Natural killer cell treated with Interleukin-12 subunit alpha and Interleukin-12 subunit beta and Interleukin-15 and Interleukin-18, amount 100 ng/mL, for 72 hours (primary cell): ENCODE results near the gene RALGAPB. TPM values are rescaled to one million over a fixed set of nuclear protein-coding genes. Genes with fewer than 3 reads are reported as not detected.

Experiments used
- ATAC-seq, 2 donors: fragments of 150-1000 bp; cut with Tn5 transposase in 1 of 2; sonication (Bioruptor Pico), chemical (Tn5 transposase) in 1 of 2; 2 replicates each; pipeline ENCODE4 v1.10.0; 2021
- DNase-seq: peaks from one replicate; pipeline ENCODE4 v3.0.0; 2022; ENCODE audit warnings: low spot score
- H3K27ac Mint-ChIP-seq, 2 donors: 1 replicate in 1 of 2; 2 replicates in 1 of 2; pipeline ENCODE4 v1.8.0; 2022; ENCODE audit warnings: mixed read lengths in 2 of 2, mild to moderate bottlenecking in 1 of 2, moderate library complexity in 1 of 2
- H3K27me3 Mint-ChIP-seq, 2 donors: 1 replicate in 1 of 2; 2 replicates in 1 of 2; pipeline ENCODE4 v1.8.0; 2022; ENCODE audit warnings: mixed read lengths in 2 of 2
- H3K36me3 Mint-ChIP-seq: one replicate; pipeline ENCODE4 v1.8.0; 2022; ENCODE audit warnings: mixed read lengths
- H3K4me1 Mint-ChIP-seq, 2 donors: 1 replicate in 1 of 2; 2 replicates in 1 of 2; pipeline ENCODE4 v1.8.0; 2022; ENCODE audit warnings: low read depth in 2 of 2, mixed read lengths in 2 of 2, mild to moderate bottlenecking in 1 of 2
- H3K4me3 Mint-ChIP-seq: one replicate; pipeline ENCODE4 v1.8.0; 2022; ENCODE audit warnings: mixed read lengths
- H3K9me3 Mint-ChIP-seq: 2 replicates; pipeline ENCODE4 v1.8.0; 2022; ENCODE audit warnings: mixed read lengths
- total RNA-seq, 2 donors: library from RNA; stranded (reverse); gene quantifications; one replicate each; pipeline ENCODE4 v1.2.3, GENCODE V29; 2022

RALGAPB gene
- total RNA-seq, 2 donors from 2014 or later = 37.7 to 41.4 TPM

- no peak overlapping the region for H3K4me3 Mint-ChIP-seq
- no peak overlapping the region for H3K27ac Mint-ChIP-seq
- H3K9me3 Mint-ChIP-seq = no peaks in the 10 kb centered on the region
- peaks cover 0 to 4% of the 10 kb centered on the region in 2 donors for H3K4me1 Mint-ChIP-seq
- H3K36me3 Mint-ChIP-seq = peaks cover 15% of the 10 kb centered on the region
- ATAC-seq (no peak), DNase-seq (no peak)
- no peaks in the 10 kb centered on the region for H3K27me3 Mint-ChIP-seq
These were observed 78.5 kb downstream of the RALGAPB start for GRCh38 chr20:38551056-38551626.

DNA sequence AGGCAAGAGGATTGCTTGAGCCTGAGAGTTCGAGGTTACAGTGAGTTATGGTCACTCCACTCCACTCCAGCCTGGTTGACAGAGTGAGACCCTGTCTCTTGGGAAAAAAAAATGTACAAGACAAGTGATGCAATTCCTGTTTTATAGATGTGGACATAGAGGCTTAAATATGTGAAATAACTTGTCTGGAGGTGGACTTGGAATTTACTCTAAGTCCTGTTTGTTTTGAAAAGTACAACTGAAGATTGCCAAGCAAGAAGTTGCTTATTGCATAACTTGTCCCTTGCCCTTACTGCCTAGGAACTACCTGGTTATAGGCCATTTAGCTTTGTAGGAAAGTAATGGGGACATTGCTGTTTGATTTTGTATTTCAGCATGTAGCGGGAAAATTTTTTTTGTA, 82.3 kb downstream of the RALGAPB start:
- H3K27me3 Mint-ChIP-seq = no peaks in the 10 kb centered on the region
- ATAC-seq = no peak
- DNase-seq = no peak
- peaks cover 28% of the 10 kb centered on the region for H3K36me3 Mint-ChIP-seq
- no peak overlapping the region for H3K4me3 Mint-ChIP-seq
- peaks cover 0 to 2% of the 10 kb centered on the region in 2 donors for H3K4me1 Mint-ChIP-seq
- H3K9me3 Mint-ChIP-seq = no peaks in the 10 kb centered on the region
- H3K27ac Mint-ChIP-seq = no peak overlapping the region

DNA sequence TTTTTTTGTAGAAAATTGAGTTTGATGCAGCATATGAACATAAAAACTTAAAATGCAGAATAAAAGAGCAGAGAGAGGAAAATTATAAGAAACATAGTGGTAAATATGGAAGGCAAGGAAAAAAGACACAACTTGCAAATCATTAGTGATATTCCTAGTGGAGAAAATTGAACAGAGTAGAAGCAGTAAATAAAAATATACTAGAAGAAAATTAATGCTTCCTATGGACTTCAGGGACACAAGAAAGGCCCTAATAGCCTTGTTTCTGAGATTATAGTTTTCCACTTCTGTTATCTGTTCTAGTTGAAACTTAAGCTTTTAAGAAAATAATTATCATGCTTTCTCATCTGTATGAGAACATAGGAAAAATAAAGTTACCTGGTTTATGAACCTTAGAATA, 82.8 kb downstream of the RALGAPB start:
- H3K4me1 Mint-ChIP-seq = peaks cover 0 to 2% of the 10 kb centered on the region in 2 donors
- H3K9me3 Mint-ChIP-seq = no peaks in the 10 kb centered on the region
- DNase-seq (no peak), ATAC-seq (no peak)
- peaks cover 31% of the 10 kb centered on the region for H3K36me3 Mint-ChIP-seq
- no peak overlapping the region for H3K4me3 Mint-ChIP-seq
- H3K27ac Mint-ChIP-seq = no peak overlapping the region
- H3K27me3 Mint-ChIP-seq = no peaks in the 10 kb centered on the region

DNA sequence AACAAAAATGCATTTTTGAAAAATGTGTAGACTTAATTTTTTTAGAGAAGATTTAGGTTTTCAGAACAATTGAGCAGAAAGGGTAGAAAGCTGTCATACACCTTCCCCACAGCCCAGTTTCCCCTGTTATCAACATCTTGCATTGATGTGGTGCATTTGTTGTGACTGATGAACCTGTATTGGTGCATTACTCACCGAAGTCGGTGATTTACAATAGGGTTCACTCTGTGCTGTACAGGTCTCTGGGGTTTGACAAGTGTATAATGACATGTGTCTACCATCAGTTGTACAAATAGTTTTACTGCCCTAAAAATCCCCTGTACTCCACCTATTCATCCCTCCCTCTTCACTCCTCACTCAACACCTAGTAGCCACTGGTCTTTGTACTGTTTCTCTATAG, 84.5 kb downstream of the RALGAPB start:
- Mint-ChIP-seq H3K9me3 (no peaks in the 10 kb centered on the region), H3K36me3 (peaks cover 31% of the 10 kb centered on the region), H3K27me3 (no peaks in the 10 kb centered on the region), H3K27ac (no peak overlapping the region), H3K4me3 (no peak overlapping the region), H3K4me1 (peaks cover 0 to 2% of the 10 kb centered on the region in 2 donors)
- ATAC-seq (no peak), DNase-seq (no peak)

GRCh38 chr20:38558596-38559360, 86.1 kb downstream of the RALGAPB start:
- ATAC-seq = no peak
- H3K4me1 Mint-ChIP-seq = peaks cover 0 to 2% of the 10 kb centered on the region in 2 donors
- no peak overlapping the region for H3K27ac Mint-ChIP-seq
- no peaks in the 10 kb centered on the region for H3K9me3 Mint-ChIP-seq
- H3K36me3 Mint-ChIP-seq = peaks cover 31% of the 10 kb centered on the region
- H3K27me3 Mint-ChIP-seq = no peaks in the 10 kb centered on the region
- DNase-seq = no peak
- no peak overlapping the region for H3K4me3 Mint-ChIP-seq

- H3K27ac Mint-ChIP-seq = peak overlapping the region in 1 of 2 donors; percentile 9
- H3K4me1 Mint-ChIP-seq = peaks cover 0 to 2% of the 10 kb centered on the region in 2 donors
- no peak overlapping the region for H3K4me3 Mint-ChIP-seq
- ATAC-seq = no peak
- no peaks in the 10 kb centered on the region for H3K9me3 Mint-ChIP-seq
- no peak for DNase-seq
- no peaks in the 10 kb centered on the region for H3K27me3 Mint-ChIP-seq
- H3K36me3 Mint-ChIP-seq = peaks cover 31% of the 10 kb centered on the region
These were observed 87.1 kb downstream of the RALGAPB start for GRCh38 chr20:38559764-38560163.

GRCh38 chr20:38563802-38564431, 91.3 kb downstream of the RALGAPB start:
- no peak for ATAC-seq
- Mint-ChIP-seq H3K9me3 (no peaks in the 10 kb centered on the region), H3K4me1 (no peaks in the 10 kb centered on the region), H3K36me3 (peaks cover 14% of the 10 kb centered on the region), H3K4me3 (no peak overlapping the region), H3K27me3 (no peaks in the 10 kb centered on the region), H3K27ac (no peak overlapping the region)
- no peak for DNase-seq

DNA sequence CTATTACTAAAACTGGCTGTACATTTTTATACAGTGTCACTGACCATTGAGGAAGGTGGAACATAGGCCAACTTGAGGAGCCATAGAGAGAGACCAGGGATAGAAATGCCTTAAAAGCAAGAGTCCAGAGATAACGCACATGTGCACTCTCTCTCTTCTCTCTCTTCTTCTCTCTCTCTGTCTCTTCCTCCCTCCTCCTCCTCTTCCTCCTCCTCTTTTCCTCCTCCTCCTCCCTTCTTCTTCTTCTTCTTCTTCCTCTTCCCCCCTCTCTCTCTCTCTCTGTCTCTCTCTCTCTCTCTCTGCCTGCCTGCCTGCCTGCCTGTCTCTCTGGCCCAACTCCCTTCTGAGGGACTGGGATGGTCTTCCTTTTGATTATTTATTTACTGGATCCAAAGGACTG, 92.0 kb downstream of the RALGAPB start:
- no peaks in the 10 kb centered on the region for H3K27me3 Mint-ChIP-seq
- no peak overlapping the region for H3K27ac Mint-ChIP-seq
- ATAC-seq (no peak), DNase-seq (no peak)
- H3K36me3 Mint-ChIP-seq = peaks cover 8% of the 10 kb centered on the region
- no peak overlapping the region for H3K4me3 Mint-ChIP-seq
- no peaks in the 10 kb centered on the region for H3K4me1 Mint-ChIP-seq
- no peaks in the 10 kb centered on the region for H3K9me3 Mint-ChIP-seq

- Mint-ChIP-seq H3K4me1 (no peaks in the 10 kb centered on the region), H3K9me3 (no peaks in the 10 kb centered on the region), H3K27me3 (no peaks in the 10 kb centered on the region), H3K36me3 (peaks cover 6% of the 10 kb centered on the region), H3K27ac (no peak overlapping the region), H3K4me3 (no peak overlapping the region)
- ATAC-seq = no peak
- DNase-seq = no peak
These were observed 93.5 kb downstream of the RALGAPB start for GRCh38 chr20:38566036-38566598.

GRCh38 chr20:38569747-38570525, 97.3 kb downstream of the RALGAPB start:
- no peaks in the 10 kb centered on the region for H3K9me3 Mint-ChIP-seq
- peaks cover 17% of the 10 kb centered on the region for H3K36me3 Mint-ChIP-seq
- H3K4me1 Mint-ChIP-seq = no peaks in the 10 kb centered on the region
- H3K27ac Mint-ChIP-seq = peak overlapping the region in 1 of 2 donors; percentile 11
- no peak overlapping the region for H3K4me3 Mint-ChIP-seq
- ATAC-seq (no peak), DNase-seq (no peak)
- H3K27me3 Mint-ChIP-seq = no peaks in the 10 kb centered on the region

DNA sequence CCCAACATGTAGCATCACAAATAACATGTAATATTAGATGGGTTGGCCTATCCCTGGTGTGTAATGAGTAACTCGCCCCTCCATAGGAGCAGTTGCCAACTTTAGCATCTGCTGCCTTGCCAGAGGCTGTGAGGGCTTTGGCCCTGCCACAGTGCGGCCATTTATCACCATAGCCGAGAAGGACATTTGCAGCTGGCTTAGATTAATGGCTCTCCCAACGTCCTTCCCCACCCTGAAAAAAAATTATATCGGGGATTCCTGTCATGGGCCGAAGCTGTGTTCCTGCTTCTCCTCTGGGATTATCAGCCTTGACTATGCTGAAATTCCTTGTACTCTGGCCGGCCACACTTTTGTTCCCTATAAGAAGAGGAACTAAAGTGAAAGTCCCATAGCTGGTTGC, 100.8 kb downstream of the RALGAPB start:
- Mint-ChIP-seq H3K9me3 (no peaks in the 10 kb centered on the region), H3K4me3 (no peak overlapping the region), H3K27ac (no peak overlapping the region), H3K4me1 (no peaks in the 10 kb centered on the region), H3K27me3 (no peaks in the 10 kb centered on the region), H3K36me3 (peaks cover 17% of the 10 kb centered on the region)
- ATAC-seq = no peak
- no peak for DNase-seq

- no peaks in the 10 kb centered on the region for H3K27me3 Mint-ChIP-seq
- no peaks in the 10 kb centered on the region for H3K9me3 Mint-ChIP-seq
- peaks cover 4% of the 10 kb centered on the region for H3K36me3 Mint-ChIP-seq
- ATAC-seq (no peak), DNase-seq (no peak)
- H3K4me3 Mint-ChIP-seq = no peak overlapping the region
- H3K4me1 Mint-ChIP-seq = peaks cover 0 to 5% of the 10 kb centered on the region in 2 donors
- H3K27ac Mint-ChIP-seq = peak overlapping the region in 1 of 2 donors; percentile 16
These were observed 106.7 kb downstream of the RALGAPB start for GRCh38 chr20:38579219-38579910.

DNA sequence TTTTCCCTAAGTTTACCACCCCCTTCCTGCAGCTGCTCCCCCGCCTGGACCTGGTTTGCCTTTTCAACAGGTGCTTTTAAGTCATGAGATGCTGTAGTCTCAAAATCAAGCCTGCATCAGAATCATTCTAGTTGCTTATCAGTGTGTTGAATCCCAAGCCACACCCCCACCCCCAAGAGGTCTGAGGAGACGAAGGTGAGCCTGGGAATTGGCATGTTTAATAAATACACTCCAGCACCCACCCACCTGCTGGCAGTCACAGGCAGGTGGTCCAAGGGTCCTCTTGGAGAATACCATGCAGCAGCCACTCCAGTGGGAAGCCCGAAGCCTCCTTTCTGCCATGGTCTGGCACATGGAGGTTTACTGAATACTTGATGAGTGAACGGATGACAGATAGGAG, 107.3 kb downstream of the RALGAPB start:
- ATAC-seq = no peak
- Mint-ChIP-seq H3K9me3 (no peaks in the 10 kb centered on the region), H3K27ac (peak overlapping the region in 1 of 2 donors; percentile 16), H3K36me3 (no peaks in the 10 kb centered on the region), H3K4me3 (no peak overlapping the region), H3K27me3 (no peaks in the 10 kb centered on the region), H3K4me1 (peaks cover 0 to 5% of the 10 kb centered on the region in 2 donors)
- DNase-seq = no peak
